ENCODE measurements around the gene MED27. TPM values are rescaled to one million over a fixed set of nuclear protein-coding genes. Genes with fewer than 3 reads are reported as not detected.

The MED27 gene
- total and polyA plus RNA-seq, 2 of the 13 experiments (the other 11 are each of a cell fraction or from before 2014, with no cell fraction given): 16.9 to 19.0 TPM

GRCh38 chr9:132114102-132114707 lies 34.5 kb upstream of the MED27 start (continued):
- TF ChIP-seq ATF7 (IDR thresholded peaks at IDR 0.05) (no peak), ATF7 (CRISPR knock-in tag; IDR thresholded peaks at IDR 0.05) (no peak), KLF16 (CRISPR knock-in tag; IDR thresholded peaks at IDR 0.05) (peak in 1 of 2 experiments; percentile 99; a peak in 2 of 4 replicates), HNF4G (IDR thresholded peaks at IDR 0.05; ENCODE audit: borderline replicate concordance, low read depth, low read length) (no peak), HNF4G (CRISPR knock-in tag; IDR thresholded peaks at IDR 0.05; ENCODE audit: borderline replicate concordance, low read depth) (no peak), ZBTB7B (CRISPR knock-in tag; IDR thresholded peaks at IDR 0.05) (peak; percentile 76), TCF12 (IDR thresholded peaks at IDR 0.05) (no peak), TCF12 (CRISPR knock-in tag; IDR thresholded peaks at IDR 0.05) (no peak), ZNF597 (CRISPR knock-in tag; IDR thresholded peaks at IDR 0.05) (no peak), ZBTB20 (CRISPR knock-in tag; IDR thresholded peaks at IDR 0.05; ENCODE audit: borderline replicate concordance, low read depth) (peak; percentile 98; the same call in 1 of the 2 replicates), ZNF839 (CRISPR knock-in tag; IDR thresholded peaks at IDR 0.05; ENCODE audit: borderline replicate concordance) (peak; percentile 78; the same call in 1 of the 2 replicates), ZNF605 (CRISPR knock-in tag; IDR thresholded peaks at IDR 0.05) (peak; percentile 97), NR2C2 (CRISPR knock-in tag; IDR thresholded peaks at IDR 0.05; ENCODE audit: borderline replicate concordance) (peak; percentile 38; the same call in 1 of the 2 replicates), ZNF350 (CRISPR knock-in tag; IDR thresholded peaks at IDR 0.05; ENCODE audit: borderline replicate concordance, low read depth) (peak; percentile 84), ZBTB1 (CRISPR knock-in tag; IDR thresholded peaks at IDR 0.05; ENCODE audit: borderline replicate concordance) (peak; percentile 89; the same call in 1 of the 2 replicates), ZNF446 (CRISPR knock-in tag; IDR thresholded peaks at IDR 0.05) (peak; percentile 99), ZNF772 (CRISPR knock-in tag; IDR thresholded peaks at IDR 0.05) (peak; percentile 98), SKI (IDR thresholded peaks at IDR 0.05; ENCODE audit: partially characterized antibody) (no peak), IKZF5 (CRISPR knock-in tag; IDR thresholded peaks at IDR 0.05) (peak; percentile 97), NCOR1 (IDR thresholded peaks at IDR 0.05; ENCODE audit: borderline replicate concordance, low read length) (no peak), NFKB2 (CRISPR knock-in tag; IDR thresholded peaks at IDR 0.05; ENCODE audit: borderline replicate concordance) (peak; percentile 100), NR3C1 (CRISPR knock-in tag; IDR thresholded peaks at IDR 0.05) (peak; percentile 88; the same call in 1 of the 2 replicates)
- TF ChIP-seq, protein P1, sequence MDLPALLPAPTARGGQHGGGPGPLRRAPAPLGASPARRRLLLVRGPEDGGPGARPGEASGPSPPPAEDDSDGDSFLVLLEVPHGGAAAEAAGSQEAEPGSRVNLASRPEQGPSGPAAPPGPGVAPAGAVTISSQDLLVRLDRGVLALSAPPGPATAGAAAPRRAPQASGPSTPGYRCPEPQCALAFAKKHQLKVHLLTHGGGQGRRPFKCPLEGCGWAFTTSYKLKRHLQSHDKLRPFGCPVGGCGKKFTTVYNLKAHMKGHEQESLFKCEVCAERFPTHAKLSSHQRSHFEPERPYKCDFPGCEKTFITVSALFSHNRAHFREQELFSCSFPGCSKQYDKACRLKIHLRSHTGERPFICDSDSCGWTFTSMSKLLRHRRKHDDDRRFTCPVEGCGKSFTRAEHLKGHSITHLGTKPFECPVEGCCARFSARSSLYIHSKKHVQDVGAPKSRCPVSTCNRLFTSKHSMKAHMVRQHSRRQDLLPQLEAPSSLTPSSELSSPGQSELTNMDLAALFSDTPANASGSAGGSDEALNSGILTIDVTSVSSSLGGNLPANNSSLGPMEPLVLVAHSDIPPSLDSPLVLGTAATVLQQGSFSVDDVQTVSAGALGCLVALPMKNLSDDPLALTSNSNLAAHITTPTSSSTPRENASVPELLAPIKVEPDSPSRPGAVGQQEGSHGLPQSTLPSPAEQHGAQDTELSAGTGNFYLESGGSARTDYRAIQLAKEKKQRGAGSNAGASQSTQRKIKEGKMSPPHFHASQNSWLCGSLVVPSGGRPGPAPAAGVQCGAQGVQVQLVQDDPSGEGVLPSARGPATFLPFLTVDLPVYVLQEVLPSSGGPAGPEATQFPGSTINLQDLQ (CRISPR knock-in tag; IDR thresholded peaks at IDR 0.05): peak; percentile 85
